HG02759 (cell line): ENCODE measurements around the gene RAI14.
"Not testable (repeated sequence)": the region's sequence is repeated elsewhere in the genome, so short reads cannot be mapped to it uniquely, and the experiment has no call there.

Source experiments
- ATAC-seq: cut with Tn5 transposase; IDR thresholded peaks from one replicate; pipeline ENCODE4 v1.9.1; 2021; ENCODE audit warnings: mild to moderate bottlenecking, moderate library complexity; ENCODE audit not compliant: unreplicated experiment

The RAI14 gene

GRCh38 chr5:34806532-34806931, 150.4 kb downstream of the RAI14 start:
- no peak for ATAC-seq

GRCh38 chr5:34811706-34812105, 155.6 kb downstream of the RAI14 start:
- no peak for ATAC-seq

GRCh38 chr5:34813509-34813908, 157.4 kb downstream of the RAI14 start:
- ATAC-seq, result no peak

- no peak for ATAC-seq
Observed at GRCh38 chr5:34817558-34818351, 161.6 kb downstream of the RAI14 start.

GRCh38 chr5:34818717-34819116, 162.6 kb downstream of the RAI14 start:
- ATAC-seq, result no peak

GRCh38 chr5:34820593-34820992, 164.5 kb downstream of the RAI14 start:
- no peak for ATAC-seq

- no peak for ATAC-seq
Observed at GRCh38 chr5:34822956-34823715, 167.0 kb downstream of the RAI14 start.

GRCh38 chr5:34826347-34826746, 170.2 kb downstream of the RAI14 start:
- ATAC-seq, result no peak

- ATAC-seq, result no peak
Observed at GRCh38 chr5:34827588-34828506, 171.7 kb downstream of the RAI14 start.

GRCh38 chr5:34830827-34831226, 174.7 kb downstream of the RAI14 start:
- ATAC-seq, result not testable (repeated sequence)

GRCh38 chr5:34831303-34831702, 175.2 kb downstream of the RAI14 start:
- no peak for ATAC-seq

- ATAC-seq, result no peak
Observed at GRCh38 chr5:34832568-34832967, 176.4 kb downstream of the RAI14 start.

- no peak for ATAC-seq
Observed at GRCh38 chr5:34833090-34833489, 177.0 kb downstream of the RAI14 start.

- ATAC-seq, result no peak
Observed at GRCh38 chr5:34833976-34834793, 178.1 kb downstream of the RAI14 start.

GRCh38 chr5:34834794-34835089, 178.6 kb downstream of the RAI14 start:
- ATAC-seq, result no peak

- ATAC-seq, result no peak
Observed at GRCh38 chr5:34835664-34836063, 179.5 kb downstream of the RAI14 start.

- peak; percentile 98 for ATAC-seq
Observed at GRCh38 chr5:34838785-34839714, 182.9 kb downstream of the RAI14 start, which contains the start of gene TTC23L. TTC23L (plus strand) TSS chr5:34839164; CDS start chr5:34840672, 1,508 bp downstream.

- no peak for ATAC-seq
Observed at GRCh38 chr5:34841816-34842215, 185.7 kb downstream of the RAI14 start.

GRCh38 chr5:34842554-34842953, 186.4 kb downstream of the RAI14 start:
- no peak for ATAC-seq
